Tibial artery (tissue), 4 donors: Measurements from ENCODE around the gene ARL15.

Experiments
- DNase-seq, 2 donors: peaks; one replicate each; pipeline ENCODE4 v3.0.0-alpha.2; 2019
- H3K27ac ChIP-seq, 2 donors: fragments of 200-600 bp; sonication (generic) in 1 of 2; 1 replicate in 1 of 2; 2 replicates in 1 of 2; pipeline ENCODE4 v1.5.1; 2018 to 2019; ENCODE audit warnings: mild to moderate bottlenecking in 1 of 2
- H3K27me3 ChIP-seq, 2 donors: fragments of 200-600 bp; sonication (generic) in 1 of 2; one replicate each; pipeline versions ENCODE4 v1.5.1 to v1.6.0; 2016 to 2019
- H3K36me3 ChIP-seq, 3 donors: fragments of 200-600 bp; sonication (generic) in 2 of 3; one replicate each; pipeline ENCODE4 v1.5.1; 2016 to 2019; ENCODE audit warnings: mild to moderate bottlenecking in 2 of 3
- H3K4me1 ChIP-seq, 4 donors: fragments of 200-600 bp; sonication (generic) in 2 of 4; 1 replicate in 3 of 4; 2 replicates in 1 of 4; pipeline ENCODE4 v1.5.1; 2016 to 2019
- H3K4me3 ChIP-seq, 2 donors: fragments of 200-600 bp; sonication (generic) in 1 of 2; 1 replicate in 1 of 2; 2 replicates in 1 of 2; pipeline ENCODE4 v1.5.1; 2018 to 2019; ENCODE audit warnings: mild to moderate bottlenecking in 2 of 2
- H3K9me3 ChIP-seq, 3 donors: fragments of 200-600 bp; sonication (generic) in 1 of 3; one replicate each; pipeline ENCODE4 v1.5.1; 2016 to 2019
- CTCF ChIP-seq, 2 experiments: fragments of 200-600 bp in 1 of 2; fragments of 450-650 bp in 1 of 2; IDR thresholded peaks; one replicate each; pipeline ENCODE4 v1.5.1; 2017 to 2019; ENCODE audit warnings: antibody characterized with exemption in 2 of 2, mild to moderate bottlenecking in 1 of 2, moderate library complexity in 1 of 2
- intact Hi-C: fragments of 100-400 bp; cut with DNase I; formaldehyde crosslinking; loops from one replicate; pipeline ENCODE4 v1.15.0; 2023; ENCODE audit warnings: low total_unique reads

Gene ARL15

DNA sequence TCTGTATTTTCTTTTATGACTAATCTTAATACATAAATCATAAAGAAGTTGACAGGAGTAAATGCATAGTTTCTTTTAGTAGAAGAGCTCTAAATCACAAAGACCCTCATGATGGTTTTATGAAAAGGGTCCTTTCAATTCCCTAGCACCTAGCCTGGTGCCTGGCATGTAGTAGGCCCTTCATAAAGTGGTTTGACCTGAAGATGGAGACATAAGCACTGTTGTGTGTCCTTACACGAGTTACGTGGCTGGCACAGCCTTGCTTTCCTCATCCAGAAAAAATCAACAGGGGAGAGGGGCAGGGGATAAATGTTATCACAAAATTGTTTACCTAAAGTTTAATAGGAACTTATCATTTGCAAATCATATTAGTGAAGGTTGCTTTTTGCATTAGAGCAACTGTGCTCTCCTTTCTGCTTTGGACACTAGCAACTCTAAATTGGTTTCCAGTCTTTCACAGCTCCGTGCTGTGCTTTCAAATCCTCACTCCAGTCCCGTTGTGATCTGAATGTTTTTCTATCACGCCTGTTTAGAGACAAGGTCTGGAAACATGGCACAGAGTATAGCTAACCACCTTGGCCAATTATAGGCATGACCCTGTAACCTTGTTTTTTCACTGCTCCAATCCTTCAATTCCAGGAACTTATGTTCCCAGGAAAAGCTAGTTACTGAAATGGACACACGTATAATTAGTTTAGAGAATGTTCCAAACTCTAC lies 55.7 kb downstream of the ARL15 start:
- Histone ChIP-seq H3K36me3 (no peaks in the 10 kb centered on the region), H3K27me3 (no peaks in the 10 kb centered on the region), H3K9me3 (no peaks in the 10 kb centered on the region), H3K27ac (no peak overlapping the region), H3K4me1 (peaks cover 0 to 5% (median 0%) of the 10 kb centered on the region in 4 donors), H3K4me3 (peak overlapping the region in 1 of 2 donors; percentile 1)
- peak in 1 of 2 experiments; percentile 19 for TF ChIP-seq CTCF (IDR thresholded peaks at IDR 0.05)
- intact Hi-C loops, result no loop called here
- no peak for DNase-seq

GRCh38 chr5:54251981-54252380 lies 58.4 kb downstream of the ARL15 start:
- DNase-seq, result no peak
- H3K4me3 ChIP-seq, result no peak overlapping the region
- no peak for TF ChIP-seq CTCF (IDR thresholded peaks at IDR 0.05)
- intact Hi-C loops, result no loop called here
- no peaks in the 10 kb centered on the region for H3K27me3 ChIP-seq
- no peak overlapping the region for H3K27ac ChIP-seq
- H3K9me3 ChIP-seq, result no peaks in the 10 kb centered on the region
- H3K36me3 ChIP-seq, result no peaks in the 10 kb centered on the region
- peaks cover 0 to 5% (median 0%) of the 10 kb centered on the region in 4 donors for H3K4me1 ChIP-seq

GRCh38 chr5:54249210-54250028 lies 61.0 kb downstream of the ARL15 start:
- Histone ChIP-seq H3K9me3 (no peaks in the 10 kb centered on the region), H3K27ac (no peak overlapping the region), H3K27me3 (no peaks in the 10 kb centered on the region), H3K4me1 (no peaks in the 10 kb centered on the region), H3K36me3 (no peaks in the 10 kb centered on the region), H3K4me3 (no peak overlapping the region)
- DNase-seq, result no peak
- intact Hi-C loops, result loop anchor here (10.0 kb wide), 2 partner anchors 165 to 245 kb away; no protein-coding TSS in a partner anchor
- no peak for TF ChIP-seq CTCF (IDR thresholded peaks at IDR 0.05)

DNA sequence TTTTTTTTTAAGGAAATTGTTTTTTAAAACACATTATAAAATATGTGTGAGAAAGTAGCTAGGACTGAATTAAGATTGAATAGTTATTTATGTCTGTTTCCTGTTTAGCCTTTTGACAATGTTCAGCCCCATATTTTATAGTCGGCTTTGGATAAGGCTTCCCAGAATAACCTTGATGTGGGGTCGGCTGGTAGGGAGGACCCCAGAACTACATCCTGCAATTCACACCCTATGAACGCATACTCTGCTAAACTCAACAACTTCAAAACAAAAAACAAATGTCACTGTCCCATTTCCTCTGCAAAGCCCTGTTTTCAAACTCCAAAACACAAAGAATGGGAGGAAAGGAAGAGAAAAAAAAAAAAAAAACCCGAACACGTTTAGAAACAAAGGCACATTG lies 63.1 kb downstream of the ARL15 start:
- Histone ChIP-seq H3K4me1 (no peaks in the 10 kb centered on the region), H3K4me3 (no peak overlapping the region), H3K36me3 (no peaks in the 10 kb centered on the region), H3K9me3 (no peaks in the 10 kb centered on the region), H3K27ac (no peak overlapping the region), H3K27me3 (no peaks in the 10 kb centered on the region)
- DNase-seq, result no peak
- intact Hi-C loops, result loop anchor here (10.0 kb wide), 2 partner anchors 168 to 248 kb away; no protein-coding TSS in a partner anchor
- TF ChIP-seq CTCF (IDR thresholded peaks at IDR 0.05), result no peak

DNA sequence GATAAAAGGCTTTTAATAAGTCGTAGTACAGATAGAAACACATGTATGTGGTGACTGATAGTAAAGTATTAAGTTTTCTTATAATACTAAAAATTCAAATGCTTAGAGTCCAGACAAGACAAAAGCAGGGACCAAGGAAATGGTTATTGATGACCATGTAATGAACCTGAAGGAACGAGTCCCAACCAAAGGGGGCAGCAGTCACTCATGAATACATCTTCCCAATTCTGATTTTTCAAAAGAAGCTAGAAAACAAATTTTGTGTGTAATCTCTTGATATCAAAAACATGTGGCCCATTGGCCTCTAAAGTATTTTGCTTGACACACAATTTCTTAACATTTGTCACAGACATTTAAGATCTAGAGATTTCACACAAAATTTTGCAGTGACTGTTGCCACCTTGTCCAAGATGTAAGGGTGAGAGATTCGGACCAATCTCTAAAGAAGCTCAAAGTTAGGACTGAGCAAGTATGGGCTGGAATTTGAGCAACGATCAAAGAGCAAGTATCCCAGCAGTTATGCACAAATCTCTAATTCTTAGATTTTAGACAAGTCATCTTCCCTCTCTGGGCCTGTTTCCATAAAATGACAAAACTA lies 66.8 kb downstream of the ARL15 start:
- intact Hi-C loops, result loop anchor here (10.0 kb wide), 2 partner anchors 171 to 251 kb away; no protein-coding TSS in a partner anchor
- H3K27me3 ChIP-seq, result no peaks in the 10 kb centered on the region
- H3K27ac ChIP-seq, result no peak overlapping the region
- H3K9me3 ChIP-seq, result no peaks in the 10 kb centered on the region
- H3K36me3 ChIP-seq, result no peaks in the 10 kb centered on the region
- no peaks in the 10 kb centered on the region for H3K4me1 ChIP-seq
- no peak overlapping the region for H3K4me3 ChIP-seq
- no peak for DNase-seq
- TF ChIP-seq CTCF (IDR thresholded peaks at IDR 0.05), result peak; percentile 57 to 69
